Lower lobe of right lung (tissue), 2 donors: ENCODE results near the gene METTL21C. TPM values are rescaled to one million over a fixed set of nuclear protein-coding genes. Genes with fewer than 3 reads are reported as not detected.

ENCODE experiments used
- ATAC-seq, 2 donors: fragments of 200-7000 bp; cut with Tn5 transposase; one replicate each; pipeline ENCODE4 v1.9.1; 2020 to 2022; ENCODE audit warnings: mild to moderate bottlenecking in 2 of 2, moderate library complexity in 2 of 2
- DNase-seq: peaks from one replicate; pipeline ENCODE4 v3.0.0-alpha.2; 2020
- H3K27ac ChIP-seq: fragments of 200-600 bp; one replicate; pipeline ENCODE4 v1.8.0; 2022
- H3K27me3 ChIP-seq: fragments of 200-600 bp; one replicate; pipeline ENCODE4 v1.8.0; 2022; ENCODE audit warnings: low read depth
- H3K36me3 ChIP-seq: fragments of 200-600 bp; one replicate; pipeline ENCODE4 v1.8.0; 2022; ENCODE audit warnings: mild to moderate bottlenecking
- H3K4me1 ChIP-seq: fragments of 200-600 bp; one replicate; pipeline ENCODE4 v1.8.0; 2022
- H3K4me3 ChIP-seq: fragments of 200-600 bp; one replicate; pipeline ENCODE4 v1.8.0; 2022; ENCODE audit warnings: mild to moderate bottlenecking
- H3K9me3 ChIP-seq: fragments of 200-600 bp; one replicate; pipeline ENCODE4 v1.8.0; 2022
- CTCF ChIP-seq: fragments of 200-600 bp; IDR thresholded peaks from one replicate; pipeline ENCODE4 v1.8.0; 2022; ENCODE audit warnings: antibody characterized with exemption, mild to moderate bottlenecking
- intact Hi-C: fragments of 100-400 bp; cut with DNase I; formaldehyde crosslinking; loops from one replicate; pipeline ENCODE4 v1.11.0; 2022
- total RNA-seq: library from RNA; stranded (reverse); fragmentation: NEBNext Ultra II Directional; extraction: Animal tissue kit (Norgen Biotek cat#: 25700); gene quantifications from one replicate; pipeline ENCODE4 v1.2.1, GENCODE V29; 2021
- donor health status: DM: no; HTN: yes; CAD: no; lungs with severe emphysema.

METTL21C gene
- total RNA-seq, 1 donor from 2014 or later = not detected

GRCh38 chr13:102654756-102655155, 40.1 kb downstream of the METTL21C start:
- H3K9me3 ChIP-seq = no peaks in the 10 kb centered on the region
- H3K36me3 ChIP-seq = peaks cover 77% of the 10 kb centered on the region
- ATAC-seq = no peak

GRCh38 chr13:102651892-102652291, 43.0 kb downstream of the METTL21C start:
- H3K36me3 ChIP-seq = peaks cover 79% of the 10 kb centered on the region
- no peaks in the 10 kb centered on the region for H3K4me1 ChIP-seq
- no peak overlapping the region for H3K4me3 ChIP-seq
- no peak overlapping the region for H3K27ac ChIP-seq
- DNase-seq = no peak
- no peak for ATAC-seq
- H3K9me3 ChIP-seq = no peaks in the 10 kb centered on the region
- TF ChIP-seq CTCF = no peak
- H3K27me3 ChIP-seq = no peaks in the 10 kb centered on the region
- intact Hi-C loops = no loop called here

More at GRCh38 chr13:102654756-102655155, 40.1 kb downstream of the METTL21C start:
- no peak for DNase-seq
- no peak overlapping the region for H3K27ac ChIP-seq
- H3K4me3 ChIP-seq = no peak overlapping the region
- intact Hi-C loops = no loop called here
- no peaks in the 10 kb centered on the region for H3K27me3 ChIP-seq
- no peak for TF ChIP-seq CTCF
- no peaks in the 10 kb centered on the region for H3K4me1 ChIP-seq

GRCh38 chr13:102651392-102651791, 43.5 kb downstream of the METTL21C start:
- Histone ChIP-seq H3K9me3 (no peaks in the 10 kb centered on the region), H3K27ac (no peak overlapping the region), H3K4me3 (no peak overlapping the region), H3K27me3 (no peaks in the 10 kb centered on the region), H3K4me1 (no peaks in the 10 kb centered on the region), H3K36me3 (peaks cover 81% of the 10 kb centered on the region)
- intact Hi-C loops = no loop called here
- TF ChIP-seq CTCF = no peak
- no peak for ATAC-seq
- no peak for DNase-seq

- no peaks in the 10 kb centered on the region for H3K4me1 ChIP-seq
- no peaks in the 10 kb centered on the region for H3K27me3 ChIP-seq
- H3K27ac ChIP-seq = no peak overlapping the region
- ATAC-seq (no peak), DNase-seq (no peak)
- intact Hi-C loops = no loop called here
- H3K36me3 ChIP-seq = peaks cover 83% of the 10 kb centered on the region
- no peaks in the 10 kb centered on the region for H3K9me3 ChIP-seq
- no peak for TF ChIP-seq CTCF
- H3K4me3 ChIP-seq = no peak overlapping the region
These were observed 44.4 kb downstream of the METTL21C start for GRCh38 chr13:102650444-102650843.

GRCh38 chr13:102648046-102648445, 46.8 kb downstream of the METTL21C start:
- intact Hi-C loops = no loop called here
- Histone ChIP-seq H3K36me3 (peaks cover 85% of the 10 kb centered on the region), H3K4me1 (no peaks in the 10 kb centered on the region), H3K9me3 (no peaks in the 10 kb centered on the region), H3K27me3 (no peaks in the 10 kb centered on the region), H3K27ac (no peak overlapping the region), H3K4me3 (no peak overlapping the region)
- ATAC-seq (no peak), DNase-seq (no peak)
- TF ChIP-seq CTCF = no peak

GRCh38 chr13:102645701-102646100, 49.1 kb downstream of the METTL21C start:
- Histone ChIP-seq H3K36me3 (peaks cover 95% of the 10 kb centered on the region), H3K27me3 (no peaks in the 10 kb centered on the region), H3K9me3 (no peaks in the 10 kb centered on the region), H3K27ac (no peak overlapping the region), H3K4me3 (no peak overlapping the region), H3K4me1 (no peaks in the 10 kb centered on the region)
- DNase-seq (no peak), ATAC-seq (no peak)
- no peak for TF ChIP-seq CTCF
- intact Hi-C loops = no loop called here
